Hepatocyte (in vitro differentiated cells): ENCODE data around the gene ANKRD16.

Experiments
- EZH2 ChIP-seq: fragments of 200-600 bp; sonication (generic); IDR thresholded peaks from 2 replicates; pipeline ENCODE4 v1.6.1; 2016; ENCODE audit warnings: antibody characterized with exemption, mild to moderate bottlenecking, borderline replicate concordance
- TF ChIP-seq, protein P1 (sequence below): fragments of 200-600 bp; sonication (generic); IDR thresholded peaks from 2 replicates; pipeline ENCODE4 v1.5.1; 2016; ENCODE audit warnings: antibody characterized with exemption, mild to moderate bottlenecking; ENCODE audit not compliant: poor library complexity

DNA sequence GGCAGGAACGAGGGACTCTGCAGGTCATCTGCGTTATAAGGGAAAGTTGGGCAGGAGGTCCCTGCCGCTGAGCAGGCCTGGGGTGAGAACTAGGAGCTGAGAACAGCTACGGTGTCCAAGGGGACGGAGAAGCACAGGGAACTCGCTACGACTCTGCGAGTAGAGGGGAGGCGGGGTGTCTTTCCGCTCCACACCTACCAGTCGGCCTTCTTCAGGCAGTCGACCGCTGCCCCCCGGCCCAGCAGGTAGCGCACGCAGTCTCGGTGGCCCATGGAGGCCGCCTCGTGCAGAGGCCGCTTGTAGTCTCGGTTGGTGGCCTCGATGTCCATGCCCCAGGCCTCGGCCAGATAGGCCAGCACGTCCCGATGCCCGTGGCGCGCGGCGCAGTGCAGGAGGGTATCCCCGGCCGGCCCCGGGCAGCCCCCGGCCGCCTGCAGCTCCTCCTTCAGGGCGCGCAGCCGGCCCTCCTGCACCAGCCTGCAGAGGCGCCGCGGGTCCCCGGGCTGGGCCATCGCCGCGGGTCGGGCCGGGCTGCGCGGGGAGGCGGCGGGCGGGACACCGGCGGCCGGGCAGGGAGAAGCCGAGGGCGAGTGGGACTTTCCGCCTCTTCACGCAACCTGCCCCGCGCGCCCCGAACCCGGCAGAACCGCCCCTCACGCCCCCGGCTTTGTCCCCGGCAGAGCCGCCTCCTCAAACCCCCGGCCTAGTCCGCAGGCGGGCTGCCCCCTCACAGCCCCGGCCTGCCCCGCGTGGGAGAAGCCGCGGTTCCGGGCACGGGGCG, 660 bp downstream of the ANKRD16 start:
- TF ChIP-seq, protein P1, sequence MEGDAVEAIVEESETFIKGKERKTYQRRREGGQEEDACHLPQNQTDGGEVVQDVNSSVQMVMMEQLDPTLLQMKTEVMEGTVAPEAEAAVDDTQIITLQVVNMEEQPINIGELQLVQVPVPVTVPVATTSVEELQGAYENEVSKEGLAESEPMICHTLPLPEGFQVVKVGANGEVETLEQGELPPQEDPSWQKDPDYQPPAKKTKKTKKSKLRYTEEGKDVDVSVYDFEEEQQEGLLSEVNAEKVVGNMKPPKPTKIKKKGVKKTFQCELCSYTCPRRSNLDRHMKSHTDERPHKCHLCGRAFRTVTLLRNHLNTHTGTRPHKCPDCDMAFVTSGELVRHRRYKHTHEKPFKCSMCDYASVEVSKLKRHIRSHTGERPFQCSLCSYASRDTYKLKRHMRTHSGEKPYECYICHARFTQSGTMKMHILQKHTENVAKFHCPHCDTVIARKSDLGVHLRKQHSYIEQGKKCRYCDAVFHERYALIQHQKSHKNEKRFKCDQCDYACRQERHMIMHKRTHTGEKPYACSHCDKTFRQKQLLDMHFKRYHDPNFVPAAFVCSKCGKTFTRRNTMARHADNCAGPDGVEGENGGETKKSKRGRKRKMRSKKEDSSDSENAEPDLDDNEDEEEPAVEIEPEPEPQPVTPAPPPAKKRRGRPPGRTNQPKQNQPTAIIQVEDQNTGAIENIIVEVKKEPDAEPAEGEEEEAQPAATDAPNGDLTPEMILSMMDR, result no peak
- TF ChIP-seq EZH2, result no peak
